GM12891 (cell line): ENCODE measurements around the gene CCDC8.

Source experiments
- PAX5 ChIP-seq: IDR thresholded peaks from 2 replicates; pipeline ENCODE4 v1.6.1; 2011; ENCODE audit warnings: low read length, moderate library complexity, mild to moderate bottlenecking; ENCODE audit not compliant: insufficient read depth, severe bottlenecking
- POLR2A ChIP-seq: IDR thresholded peaks from 2 replicates; pipeline ENCODE4 v1.6.1; 2011; ENCODE audit warnings: low read depth, low read length, control low read depth
- POLR2AphosphoS5 ChIP-seq: IDR thresholded peaks from 2 replicates; pipeline ENCODE4 v1.6.1; 2011; ENCODE audit warnings: low read depth, low read length, control low read depth
- POU2F2 ChIP-seq: IDR thresholded peaks from 2 replicates; pipeline ENCODE4 v1.6.1; 2011; ENCODE audit warnings: low read depth, mild to moderate bottlenecking, control low read depth, low read length, moderate library complexity
- SPI1 ChIP-seq: IDR thresholded peaks from 2 replicates; pipeline ENCODE4 v1.6.1; 2011; ENCODE audit warnings: low read depth, low read length, control low read depth
- TAF1 ChIP-seq: IDR thresholded peaks from 2 replicates; pipeline ENCODE4 v1.6.1; 2011; ENCODE audit warnings: low read depth, low read length, control low read depth

DNA sequence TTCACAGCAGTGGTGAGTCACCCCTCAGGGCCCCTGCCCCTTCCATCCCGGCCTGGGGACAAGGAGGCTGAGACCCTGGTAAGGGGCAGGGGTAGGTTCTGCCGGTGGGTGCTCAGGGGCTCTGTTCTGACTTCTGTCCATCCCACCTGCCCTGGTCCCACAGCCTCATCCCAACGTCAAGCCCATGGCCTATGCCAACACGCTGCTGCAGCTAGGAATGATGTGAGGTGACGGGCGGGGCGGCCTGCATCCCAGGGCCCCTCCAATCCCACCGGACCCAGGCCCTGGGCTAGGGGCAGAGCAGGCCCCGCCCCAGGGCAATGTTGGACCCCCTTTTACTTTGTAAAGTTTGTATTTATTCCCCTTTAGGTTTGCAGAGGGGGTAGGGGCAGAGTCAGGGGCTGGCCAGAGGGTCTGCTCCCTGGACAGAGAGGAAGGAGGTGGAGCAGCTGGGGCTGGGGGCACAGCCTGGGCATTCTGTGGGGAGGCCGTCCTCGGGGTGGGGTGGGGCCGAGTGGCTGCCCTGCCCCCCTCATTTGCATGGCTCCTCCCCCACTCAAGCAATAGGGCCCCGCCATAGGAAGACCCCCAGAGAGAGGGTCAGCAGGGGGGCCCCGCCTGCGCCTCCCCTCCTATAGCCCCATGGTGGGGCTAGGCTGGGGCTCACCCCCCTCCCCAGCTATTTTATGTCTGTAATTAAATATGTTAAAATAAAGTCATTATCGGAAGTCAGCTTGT, 23.1 kb downstream of the CCDC8 start:
- TF ChIP-seq POLR2A = no peak
- no peak for TF ChIP-seq POLR2AphosphoS5
- no peak for TF ChIP-seq POU2F2
- TF ChIP-seq TAF1 = no peak
- TF ChIP-seq PAX5 = no peak
- TF ChIP-seq SPI1 = no peak
